Natural killer cell (primary cell): ENCODE measurements around the gene PARVG. TPM values are rescaled to one million over a fixed set of nuclear protein-coding genes. Genes with fewer than 3 reads are reported as not detected.

Source experiments
- ATAC-seq, 3 donors: fragments of 150-1000 bp in 2 of 3; fragments of 200-7000 bp in 1 of 3; cut with Tn5 transposase; 1 replicate in 1 of 3; 2 replicates in 2 of 3; pipeline ENCODE4 v1.10.0; 2021; ENCODE audit warnings: mild to moderate bottlenecking in 2 of 3, moderate library complexity in 2 of 3
- DNase-seq, 2 donors: peaks; one replicate each; pipeline versions ENCODE4 v3.0.0 to v3.0.0-alpha.2; 2013 to 2021; ENCODE audit warnings: mixed read lengths in 1 of 2
- H3K27ac ChIP-seq: one replicate; pipeline ENCODE4 v1.5.1; 2013; ENCODE audit warnings: mild to moderate bottlenecking, low read length
- H3K27me3 ChIP-seq: one replicate; pipeline ENCODE4 v1.6.1; 2013; ENCODE audit warnings: low read length; ENCODE audit not compliant: control insufficient read depth, insufficient read depth
- H3K36me3 ChIP-seq: one replicate; pipeline ENCODE4 v1.6.1; 2013; ENCODE audit warnings: low read length; ENCODE audit not compliant: control insufficient read depth, insufficient read depth
- H3K4me1 ChIP-seq: one replicate; pipeline ENCODE4 v1.6.1; 2013; ENCODE audit warnings: low read length; ENCODE audit not compliant: control insufficient read depth, insufficient read depth
- H3K4me3 ChIP-seq: one replicate; pipeline ENCODE4 v1.5.1; 2013; ENCODE audit warnings: low read length
- H3K9me3 ChIP-seq: one replicate; pipeline ENCODE4 v1.6.1; 2013; ENCODE audit warnings: low read length; ENCODE audit not compliant: control insufficient read depth, insufficient read depth
- H3K27ac Mint-ChIP-seq, 2 donors: one replicate each; pipeline ENCODE4 v1.8.0; 2022; ENCODE audit warnings: mild to moderate bottlenecking in 2 of 2, mixed read lengths in 2 of 2, moderate library complexity in 1 of 2
- H3K27me3 Mint-ChIP-seq, 2 donors: one replicate each; pipeline ENCODE4 v1.8.0; 2022; ENCODE audit warnings: low read depth in 2 of 2, mixed read lengths in 2 of 2
- H3K36me3 Mint-ChIP-seq: one replicate; pipeline ENCODE4 v1.8.0; 2022; ENCODE audit warnings: mixed read lengths
- H3K4me1 Mint-ChIP-seq, 2 donors: one replicate each; pipeline ENCODE4 v1.8.0; 2022; ENCODE audit warnings: mixed read lengths in 2 of 2
- H3K4me3 Mint-ChIP-seq: one replicate; pipeline ENCODE4 v1.8.0; 2022; ENCODE audit warnings: mild to moderate bottlenecking, moderate library complexity, mixed read lengths
- H3K9me3 Mint-ChIP-seq, 2 donors: one replicate each; pipeline ENCODE4 v1.8.0; 2022; ENCODE audit warnings: mixed read lengths in 2 of 2
- WGBS: methylation state at CpG from one replicate; pipeline ENCODE4 v1.1.7; 2013; ENCODE audit warnings: missing lambda C conversion rate; ENCODE audit not compliant: insufficient coverage; 5-methylcytosine and 5-hydroxymethylcytosine counted together
- intact Hi-C: fragments of 100-400 bp; cut with micrococcal nuclease; formaldehyde crosslinking; loops from one replicate; pipeline ENCODE4 v1.14.2; 2022
- total RNA-seq, 4 donors: library from RNA; stranded (reverse); fragments of 120-200 nt in 1 of 4; gene quantifications; one replicate each; pipeline versions ENCODE4 v1.2.3 to v1.2.4, GENCODE V29; 2013 to 2022
- TF ChIP-seq, protein P1 (sequence below): fragments of 200-600 bp; IDR thresholded peaks from one replicate; pipeline ENCODE4 v1.8.0; 2022; ENCODE audit warnings: antibody characterized with exemption

The PARVG gene
- total RNA-seq, 3 donors from 2014 or later (not counting 1 experiment from before 2014, with no cell fraction given) = 130 to 146 (median 131) TPM

DNA sequence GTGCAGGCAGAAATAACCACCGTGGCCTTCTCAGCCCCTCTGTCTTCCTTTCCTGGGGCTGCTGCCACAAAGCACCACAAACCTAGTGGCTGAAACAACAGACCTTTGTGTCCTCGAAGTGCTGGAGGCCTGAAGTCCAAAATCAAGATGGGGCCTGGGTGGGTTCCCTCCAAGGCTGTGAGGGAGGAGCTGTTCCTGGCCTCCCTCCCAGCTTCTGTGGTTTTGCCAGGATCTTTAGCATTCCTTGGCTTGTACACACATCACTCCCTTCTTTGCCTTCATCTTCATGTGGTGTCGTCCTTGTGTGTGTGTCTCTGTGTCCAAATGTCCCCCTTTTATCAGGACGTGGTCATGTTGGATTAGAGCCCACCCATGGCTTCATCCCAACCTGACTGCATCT is 29.0 kb upstream of the PARVG start:
- TF ChIP-seq, protein P1, sequence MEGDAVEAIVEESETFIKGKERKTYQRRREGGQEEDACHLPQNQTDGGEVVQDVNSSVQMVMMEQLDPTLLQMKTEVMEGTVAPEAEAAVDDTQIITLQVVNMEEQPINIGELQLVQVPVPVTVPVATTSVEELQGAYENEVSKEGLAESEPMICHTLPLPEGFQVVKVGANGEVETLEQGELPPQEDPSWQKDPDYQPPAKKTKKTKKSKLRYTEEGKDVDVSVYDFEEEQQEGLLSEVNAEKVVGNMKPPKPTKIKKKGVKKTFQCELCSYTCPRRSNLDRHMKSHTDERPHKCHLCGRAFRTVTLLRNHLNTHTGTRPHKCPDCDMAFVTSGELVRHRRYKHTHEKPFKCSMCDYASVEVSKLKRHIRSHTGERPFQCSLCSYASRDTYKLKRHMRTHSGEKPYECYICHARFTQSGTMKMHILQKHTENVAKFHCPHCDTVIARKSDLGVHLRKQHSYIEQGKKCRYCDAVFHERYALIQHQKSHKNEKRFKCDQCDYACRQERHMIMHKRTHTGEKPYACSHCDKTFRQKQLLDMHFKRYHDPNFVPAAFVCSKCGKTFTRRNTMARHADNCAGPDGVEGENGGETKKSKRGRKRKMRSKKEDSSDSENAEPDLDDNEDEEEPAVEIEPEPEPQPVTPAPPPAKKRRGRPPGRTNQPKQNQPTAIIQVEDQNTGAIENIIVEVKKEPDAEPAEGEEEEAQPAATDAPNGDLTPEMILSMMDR = no peak
- H3K36me3 Mint-ChIP-seq = no peaks in the 10 kb centered on the region
- Histone ChIP-seq H3K27ac (no peak overlapping the region), H3K27me3 (no peaks in the 10 kb centered on the region), H3K4me3 (no peak overlapping the region), H3K4me1 (peaks cover 5% of the 10 kb centered on the region), H3K9me3 (peaks cover 9% of the 10 kb centered on the region), H3K36me3 (no peaks in the 10 kb centered on the region)
- peaks cover 0 to 15% of the 10 kb centered on the region in 2 donors for H3K27me3 Mint-ChIP-seq
- ATAC-seq (no peak), DNase-seq (no peak)
- no peak overlapping the region for H3K27ac Mint-ChIP-seq
- no peaks in the 10 kb centered on the region for H3K9me3 Mint-ChIP-seq
- no peak overlapping the region for H3K4me3 Mint-ChIP-seq
- intact Hi-C loops = no loop called here
- H3K4me1 Mint-ChIP-seq = no peaks in the 10 kb centered on the region
- WGBS = 91% methylated on average over 4 of the region's 4 CpGs

DNA sequence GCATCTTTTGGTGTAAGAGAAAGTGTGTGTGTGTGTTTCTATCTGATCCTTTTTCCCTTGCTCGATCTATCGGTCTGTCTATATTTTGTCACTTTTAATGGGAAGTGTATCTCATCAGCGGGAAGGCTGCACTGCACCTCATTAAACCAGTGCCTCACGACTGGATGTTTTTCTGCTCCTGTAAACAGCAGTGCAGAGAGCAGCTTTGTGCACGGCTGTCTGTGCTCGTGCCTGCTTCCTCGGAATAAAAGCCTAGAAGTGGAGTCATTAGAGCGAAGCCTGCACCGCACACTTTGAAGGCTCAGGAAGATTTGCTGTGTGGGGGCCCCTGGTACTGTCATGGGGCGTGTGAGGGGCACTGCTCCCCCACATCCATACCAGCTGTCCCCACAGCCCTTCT is 27.0 kb upstream of the PARVG start:
- Mint-ChIP-seq H3K36me3 (no peaks in the 10 kb centered on the region), H3K27me3 (peaks cover 0 to 16% of the 10 kb centered on the region in 2 donors), H3K4me1 (no peaks in the 10 kb centered on the region), H3K4me3 (no peak overlapping the region), H3K9me3 (no peaks in the 10 kb centered on the region), H3K27ac (no peak overlapping the region)
- H3K27me3 ChIP-seq = no peaks in the 10 kb centered on the region
- DNase-seq (no peak), ATAC-seq (no peak)
- TF ChIP-seq, protein P1 = no peak
- H3K9me3 ChIP-seq = peaks cover 9% of the 10 kb centered on the region
- intact Hi-C loops = no loop called here
- peaks cover 5% of the 10 kb centered on the region for H3K4me1 ChIP-seq
- WGBS = 93% methylated on average over 10 of the region's 10 CpGs
- H3K4me3 ChIP-seq = no peak overlapping the region
- H3K27ac ChIP-seq = no peak overlapping the region
- no peaks in the 10 kb centered on the region for H3K36me3 ChIP-seq

DNA sequence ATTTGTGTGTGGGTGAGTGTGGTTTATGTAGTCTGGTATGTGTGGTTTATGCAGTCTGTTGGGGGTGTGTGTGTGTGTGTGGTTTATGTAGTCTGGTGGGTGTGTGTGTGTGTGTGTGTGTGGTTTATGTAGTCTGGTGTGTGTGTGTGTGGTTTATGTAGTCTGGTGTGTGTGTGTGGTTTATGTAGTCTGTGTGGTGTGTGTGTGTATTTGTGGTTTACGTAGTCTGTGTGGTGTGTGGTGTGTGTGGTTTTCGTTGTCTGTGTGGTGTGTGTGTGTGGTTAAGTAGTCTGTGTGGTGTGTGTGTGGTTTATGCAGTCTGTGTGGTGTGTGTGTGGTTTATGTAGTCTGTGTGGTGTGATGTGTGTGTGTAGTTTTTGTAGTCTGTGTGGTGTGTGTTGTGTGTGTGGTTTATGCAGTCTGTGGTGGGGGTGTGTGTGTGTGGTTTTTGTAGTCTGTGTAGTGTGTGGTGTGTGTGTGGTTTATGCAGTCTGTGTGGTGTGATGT is 26.2 kb upstream of the PARVG start:
- H3K4me1 ChIP-seq = peaks cover 5% of the 10 kb centered on the region
- peaks cover 0 to 14% of the 10 kb centered on the region in 2 donors for H3K27me3 Mint-ChIP-seq
- 6% methylated on average over 2 of the region's 2 CpGs for WGBS
- ATAC-seq (peak; percentile 15 to 59 (median 38)), DNase-seq (peak in 1 of 2 donors; percentile 17)
- no peaks in the 10 kb centered on the region for H3K36me3 Mint-ChIP-seq
- H3K27ac Mint-ChIP-seq = no peak overlapping the region
- no peaks in the 10 kb centered on the region for H3K9me3 Mint-ChIP-seq
- H3K4me3 Mint-ChIP-seq = no peak overlapping the region
- peaks cover 9% of the 10 kb centered on the region for H3K9me3 ChIP-seq
- TF ChIP-seq, protein P1 = no peak
- intact Hi-C loops = no loop called here
- no peaks in the 10 kb centered on the region for H3K27me3 ChIP-seq
- H3K4me1 Mint-ChIP-seq = no peaks in the 10 kb centered on the region
- no peaks in the 10 kb centered on the region for H3K36me3 ChIP-seq
- no peak overlapping the region for H3K4me3 ChIP-seq
- H3K27ac ChIP-seq = peak overlapping the region; percentile 44

DNA sequence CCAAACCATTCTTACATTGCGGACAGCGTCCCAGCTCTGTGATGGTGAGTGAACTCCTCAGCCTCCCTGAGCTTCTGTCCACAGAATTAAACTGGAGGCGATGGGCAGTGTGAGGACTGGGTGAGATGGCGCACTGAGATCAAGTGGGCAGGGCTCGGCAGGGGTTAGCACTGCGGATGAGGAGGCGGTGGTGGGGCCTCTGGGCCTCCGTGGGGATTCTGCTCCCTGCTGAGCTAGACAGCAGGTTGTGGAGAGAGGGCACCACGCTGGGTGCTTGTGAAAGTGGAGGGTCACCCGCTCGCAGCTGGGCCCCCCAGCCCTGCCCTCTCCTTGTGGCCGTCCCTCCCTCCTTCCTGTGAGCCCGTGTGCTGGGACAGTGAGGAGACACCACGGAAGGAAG is 25.6 kb upstream of the PARVG start:
- TF ChIP-seq, protein P1 = no peak
- no peaks in the 10 kb centered on the region for H3K27me3 ChIP-seq
- Mint-ChIP-seq H3K27ac (no peak overlapping the region), H3K4me1 (no peaks in the 10 kb centered on the region), H3K4me3 (no peak overlapping the region), H3K36me3 (no peaks in the 10 kb centered on the region), H3K9me3 (no peaks in the 10 kb centered on the region), H3K27me3 (peaks cover 0 to 12% of the 10 kb centered on the region in 2 donors)
- DNase-seq (no peak), ATAC-seq (peak in 2 of 3 donors; percentile 21 to 68)
- H3K9me3 ChIP-seq = peaks cover 9% of the 10 kb centered on the region
- intact Hi-C loops = no loop called here
- no peak overlapping the region for H3K4me3 ChIP-seq
- H3K27ac ChIP-seq = no peak overlapping the region
- 70% methylated on average over 11 of the region's 14 CpGs for WGBS
- no peaks in the 10 kb centered on the region for H3K36me3 ChIP-seq
- H3K4me1 ChIP-seq = peaks cover 5% of the 10 kb centered on the region
